ENCODE results near the gene PCNX2.
"Not testable (repeated sequence)": the region's sequence is repeated elsewhere in the genome, so short reads cannot be mapped to it uniquely, and the experiment has no call there.

The PCNX2 gene

GRCh38 chr1:233082778-233083550, 212.6 kb downstream of the PCNX2 start:
- no peaks in the 10 kb centered on the region for H3K9me3 ChIP-seq (replicated peaks; ENCODE audit: insufficient read depth, low read length)
- no peak for DNase-seq

GRCh38 chr1:233081735-233082134, 213.8 kb downstream of the PCNX2 start:
- Histone ChIP-seq H3K27ac (ENCODE audit: low read length) (no peak overlapping the region), H4K20me1 (ENCODE audit: insufficient read depth, low read length) (no peaks in the 10 kb centered on the region), H3K4me2 (ENCODE audit: low read depth, low read length) (no peak overlapping the region), H3K4me3 (ENCODE audit: low read length) (no peak overlapping the region), H3K4me1 (ENCODE audit: low read length) (no peaks in the 10 kb centered on the region), H3K79me2 (ENCODE audit: low read length) (no peaks in the 10 kb centered on the region), H3K9me3 (replicated peaks; ENCODE audit: insufficient read depth, low read length) (no peaks in the 10 kb centered on the region), H3K27me3 (replicated peaks; ENCODE audit: insufficient read depth, low read length) (no peaks in the 10 kb centered on the region), H2AFZ (ENCODE audit: low read length) (no peak overlapping the region), H3F3A (ENCODE audit: insufficient read depth, low read length) (no peaks in the 10 kb centered on the region), H3K36me3 (replicated peaks; ENCODE audit: insufficient read depth, low read length) (no peaks in the 10 kb centered on the region), H3K9me2 (replicated peaks; ENCODE audit: insufficient read depth, low read length) (no peaks in the 10 kb centered on the region), H3K9ac (ENCODE audit: low read length) (no peak overlapping the region)
- DNase-seq = no peak
- TF ChIP-seq, protein P1, sequence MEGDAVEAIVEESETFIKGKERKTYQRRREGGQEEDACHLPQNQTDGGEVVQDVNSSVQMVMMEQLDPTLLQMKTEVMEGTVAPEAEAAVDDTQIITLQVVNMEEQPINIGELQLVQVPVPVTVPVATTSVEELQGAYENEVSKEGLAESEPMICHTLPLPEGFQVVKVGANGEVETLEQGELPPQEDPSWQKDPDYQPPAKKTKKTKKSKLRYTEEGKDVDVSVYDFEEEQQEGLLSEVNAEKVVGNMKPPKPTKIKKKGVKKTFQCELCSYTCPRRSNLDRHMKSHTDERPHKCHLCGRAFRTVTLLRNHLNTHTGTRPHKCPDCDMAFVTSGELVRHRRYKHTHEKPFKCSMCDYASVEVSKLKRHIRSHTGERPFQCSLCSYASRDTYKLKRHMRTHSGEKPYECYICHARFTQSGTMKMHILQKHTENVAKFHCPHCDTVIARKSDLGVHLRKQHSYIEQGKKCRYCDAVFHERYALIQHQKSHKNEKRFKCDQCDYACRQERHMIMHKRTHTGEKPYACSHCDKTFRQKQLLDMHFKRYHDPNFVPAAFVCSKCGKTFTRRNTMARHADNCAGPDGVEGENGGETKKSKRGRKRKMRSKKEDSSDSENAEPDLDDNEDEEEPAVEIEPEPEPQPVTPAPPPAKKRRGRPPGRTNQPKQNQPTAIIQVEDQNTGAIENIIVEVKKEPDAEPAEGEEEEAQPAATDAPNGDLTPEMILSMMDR (IDR thresholded peaks at IDR 0.05; ENCODE audit: low read length) = no peak
- no peak for TF ChIP-seq EZH2 (optimal IDR thresholded peaks at IDR 0.05; ENCODE audit: low read depth, low read length)
- no peak for TF ChIP-seq EZH2phosphoT487 (IDR thresholded peaks at IDR 0.05; ENCODE audit: low read length)

More at GRCh38 chr1:233082778-233083550, 212.6 kb downstream of the PCNX2 start:
- Histone ChIP-seq H3K27me3 (replicated peaks; ENCODE audit: insufficient read depth, low read length) (no peaks in the 10 kb centered on the region), H3K4me3 (ENCODE audit: low read length) (no peak overlapping the region), H3F3A (ENCODE audit: insufficient read depth, low read length) (no peaks in the 10 kb centered on the region), H3K27ac (ENCODE audit: low read length) (no peak overlapping the region), H3K9me2 (replicated peaks; ENCODE audit: insufficient read depth, low read length) (no peaks in the 10 kb centered on the region), H3K4me1 (ENCODE audit: low read length) (no peaks in the 10 kb centered on the region), H2AFZ (ENCODE audit: low read length) (no peak overlapping the region), H3K36me3 (replicated peaks; ENCODE audit: insufficient read depth, low read length) (no peaks in the 10 kb centered on the region), H3K9ac (ENCODE audit: low read length) (no peak overlapping the region), H3K4me2 (ENCODE audit: low read depth, low read length) (no peak overlapping the region), H3K79me2 (ENCODE audit: low read length) (no peaks in the 10 kb centered on the region), H4K20me1 (ENCODE audit: insufficient read depth, low read length) (no peaks in the 10 kb centered on the region)
- TF ChIP-seq EZH2 (optimal IDR thresholded peaks at IDR 0.05; ENCODE audit: low read depth, low read length) (no peak), EZH2phosphoT487 (IDR thresholded peaks at IDR 0.05; ENCODE audit: low read length) (no peak)

DNA sequence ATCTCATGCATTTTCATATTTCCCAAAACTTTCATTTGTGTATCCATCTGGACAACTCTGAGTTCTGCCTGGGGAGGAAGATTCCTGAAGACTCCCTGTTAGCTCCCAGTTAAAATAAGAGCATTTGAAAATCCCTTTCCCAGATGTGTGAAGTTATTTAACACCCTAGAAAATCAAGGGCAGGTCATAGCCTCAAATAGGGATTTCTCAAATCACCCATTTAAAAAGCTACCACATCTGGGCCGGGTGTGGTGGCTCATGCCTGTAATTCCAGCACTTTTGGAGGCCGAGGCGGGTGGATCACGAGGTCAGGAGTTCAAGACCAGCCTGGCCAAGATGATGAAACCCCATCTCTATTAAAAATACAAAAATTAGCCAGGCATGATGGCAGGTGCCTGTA, 214.7 kb downstream of the PCNX2 start:
- not testable (repeated sequence) for DNase-seq; H3K79me2 ChIP-seq (ENCODE audit: low read length); H4K20me1 ChIP-seq (ENCODE audit: insufficient read depth, low read length); H3K36me3 ChIP-seq (replicated peaks; ENCODE audit: insufficient read depth, low read length); H3K27me3 ChIP-seq (replicated peaks; ENCODE audit: insufficient read depth, low read length); H3K27ac ChIP-seq (ENCODE audit: low read length); H3K9me2 ChIP-seq (replicated peaks; ENCODE audit: insufficient read depth, low read length); H3K4me3 ChIP-seq (ENCODE audit: low read length); H3K4me2 ChIP-seq (ENCODE audit: low read depth, low read length); H3K4me1 ChIP-seq (ENCODE audit: low read length); H3F3A ChIP-seq (ENCODE audit: insufficient read depth, low read length); H3K9me3 ChIP-seq (replicated peaks; ENCODE audit: insufficient read depth, low read length); H3K9ac ChIP-seq (ENCODE audit: low read length); H2AFZ ChIP-seq (ENCODE audit: low read length)

DNA sequence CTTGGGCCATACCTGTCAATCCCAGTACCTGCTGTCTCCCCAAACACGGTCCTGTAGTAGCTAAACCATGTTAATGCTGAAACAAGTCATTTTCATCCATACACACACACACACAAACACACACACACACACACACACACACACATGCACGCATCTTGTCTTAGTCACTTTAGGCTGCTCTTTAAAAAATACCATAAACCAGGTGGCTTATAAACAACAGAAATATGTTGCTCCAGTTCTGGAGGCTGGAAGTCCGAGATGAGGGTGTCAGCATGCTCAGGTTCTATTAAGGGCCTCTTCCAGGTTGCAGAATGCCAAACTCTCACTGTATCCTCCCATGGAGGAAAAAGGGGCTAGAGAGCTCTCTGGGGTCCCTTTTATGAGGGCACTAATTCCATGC, 215.2 kb downstream of the PCNX2 start:
- Histone ChIP-seq H3K9ac (ENCODE audit: low read length) (no peak overlapping the region), H3K27ac (ENCODE audit: low read length) (no peak overlapping the region), H3K4me3 (ENCODE audit: low read length) (no peak overlapping the region), H3K9me3 (replicated peaks; ENCODE audit: insufficient read depth, low read length) (no peaks in the 10 kb centered on the region), H3K79me2 (ENCODE audit: low read length) (no peaks in the 10 kb centered on the region), H3K9me2 (replicated peaks; ENCODE audit: insufficient read depth, low read length) (no peaks in the 10 kb centered on the region), H3K36me3 (replicated peaks; ENCODE audit: insufficient read depth, low read length) (no peaks in the 10 kb centered on the region), H3K4me1 (ENCODE audit: low read length) (no peaks in the 10 kb centered on the region), H4K20me1 (ENCODE audit: insufficient read depth, low read length) (no peaks in the 10 kb centered on the region), H3K27me3 (replicated peaks; ENCODE audit: insufficient read depth, low read length) (no peaks in the 10 kb centered on the region), H3K4me2 (ENCODE audit: low read depth, low read length) (no peak overlapping the region), H2AFZ (ENCODE audit: low read length) (no peak overlapping the region), H3F3A (ENCODE audit: insufficient read depth, low read length) (no peaks in the 10 kb centered on the region)
- DNase-seq = no peak
- TF ChIP-seq EZH2 (optimal IDR thresholded peaks at IDR 0.05; ENCODE audit: low read depth, low read length) (no peak), EZH2phosphoT487 (IDR thresholded peaks at IDR 0.05; ENCODE audit: low read length) (no peak)
- TF ChIP-seq, protein P1 (IDR thresholded peaks at IDR 0.05; ENCODE audit: low read length) = no peak
